ENCODE data around the gene CAMK2G.
"Not testable (repeated sequence)": the region's sequence is repeated elsewhere in the genome, so short reads cannot be mapped to it uniquely, and the experiment has no call there.

The CAMK2G gene

DNA sequence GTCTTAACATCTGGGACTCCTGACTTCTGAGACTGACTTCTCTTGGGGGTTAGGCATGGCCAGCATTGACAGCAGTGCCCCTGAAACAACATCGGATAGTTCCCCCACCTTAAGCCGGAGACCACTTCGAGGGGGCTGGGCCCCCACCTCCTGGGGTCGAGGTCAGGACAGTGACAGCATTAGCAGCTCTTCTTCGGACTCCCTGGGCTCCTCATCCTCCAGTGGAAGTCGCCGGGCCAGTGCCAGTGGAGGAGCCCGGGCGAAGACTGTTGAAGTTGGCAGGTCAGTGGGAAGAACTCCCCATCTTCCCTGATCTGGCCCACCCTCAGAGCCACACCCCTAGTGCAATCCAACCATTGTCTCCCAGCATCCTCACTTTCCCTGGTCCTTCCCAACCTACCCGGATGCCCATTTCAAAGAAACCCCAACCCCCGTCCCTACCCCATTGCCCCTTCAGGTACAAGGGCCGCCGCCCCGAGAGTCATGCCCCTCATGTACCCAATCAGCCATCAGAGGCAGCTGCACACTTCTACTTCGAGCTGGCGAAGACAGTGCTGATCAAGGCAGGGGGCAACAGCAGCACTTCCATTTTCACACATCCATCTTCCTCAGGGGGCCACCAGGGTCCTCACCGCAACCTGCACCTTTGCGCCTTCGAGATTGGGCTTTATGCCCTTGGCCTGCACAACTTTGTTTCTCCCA lies 76.9 kb downstream of the CAMK2G start:
- Histone ChIP-seq H3K9me2 (replicated peaks; ENCODE audit: control insufficient read depth, low read length) (no peaks in the 10 kb centered on the region), H3F3A (ENCODE audit: control insufficient read depth, insufficient read depth) (no peaks in the 10 kb centered on the region), H4K20me1 (ENCODE audit: control insufficient read depth, insufficient read depth, low read depth, low read length) (no peaks in the 10 kb centered on the region), H3K4me3 (ENCODE audit: low read length) (no peak overlapping the region), H3K4me1 (ENCODE audit: control insufficient read depth, low read length) (no peaks in the 10 kb centered on the region), H3K27ac (ENCODE audit: low read depth, low read length) (no peak overlapping the region), H3K27me3 (ENCODE audit: control insufficient read depth, low read length) (no peaks in the 10 kb centered on the region), H3K79me2 (ENCODE audit: control insufficient read depth, low read length) (no peaks in the 10 kb centered on the region), H3K9me3 (ENCODE audit: control insufficient read depth, insufficient read depth, low read length) (no peaks in the 10 kb centered on the region), H3K4me2 (ENCODE audit: low read length) (no peak overlapping the region), H3K36me3 (ENCODE audit: control insufficient read depth, low read length) (peaks cover 69% of the 10 kb centered on the region)
- TF ChIP-seq, protein P1, sequence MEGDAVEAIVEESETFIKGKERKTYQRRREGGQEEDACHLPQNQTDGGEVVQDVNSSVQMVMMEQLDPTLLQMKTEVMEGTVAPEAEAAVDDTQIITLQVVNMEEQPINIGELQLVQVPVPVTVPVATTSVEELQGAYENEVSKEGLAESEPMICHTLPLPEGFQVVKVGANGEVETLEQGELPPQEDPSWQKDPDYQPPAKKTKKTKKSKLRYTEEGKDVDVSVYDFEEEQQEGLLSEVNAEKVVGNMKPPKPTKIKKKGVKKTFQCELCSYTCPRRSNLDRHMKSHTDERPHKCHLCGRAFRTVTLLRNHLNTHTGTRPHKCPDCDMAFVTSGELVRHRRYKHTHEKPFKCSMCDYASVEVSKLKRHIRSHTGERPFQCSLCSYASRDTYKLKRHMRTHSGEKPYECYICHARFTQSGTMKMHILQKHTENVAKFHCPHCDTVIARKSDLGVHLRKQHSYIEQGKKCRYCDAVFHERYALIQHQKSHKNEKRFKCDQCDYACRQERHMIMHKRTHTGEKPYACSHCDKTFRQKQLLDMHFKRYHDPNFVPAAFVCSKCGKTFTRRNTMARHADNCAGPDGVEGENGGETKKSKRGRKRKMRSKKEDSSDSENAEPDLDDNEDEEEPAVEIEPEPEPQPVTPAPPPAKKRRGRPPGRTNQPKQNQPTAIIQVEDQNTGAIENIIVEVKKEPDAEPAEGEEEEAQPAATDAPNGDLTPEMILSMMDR (IDR thresholded peaks at IDR 0.05; ENCODE audit: low read depth, low read length, poor library complexity, severe bottlenecking), result no peak
- no peak for TF ChIP-seq EZH2phosphoT487 (IDR thresholded peaks at IDR 0.05; ENCODE audit: borderline replicate concordance, low read length)

GRCh38 chr10:73796766-73797165 lies 77.6 kb downstream of the CAMK2G start:
- H3K4me3 ChIP-seq (ENCODE audit: low read length), result no peak overlapping the region
- no peaks in the 10 kb centered on the region for H3K9me3 ChIP-seq (ENCODE audit: control insufficient read depth, insufficient read depth, low read length)
- H3K79me2 ChIP-seq (ENCODE audit: control insufficient read depth, low read length), result no peaks in the 10 kb centered on the region
- H3F3A ChIP-seq (ENCODE audit: control insufficient read depth, insufficient read depth), result no peaks in the 10 kb centered on the region
- peaks cover 69% of the 10 kb centered on the region for H3K36me3 ChIP-seq (ENCODE audit: control insufficient read depth, low read length)
- H3K4me2 ChIP-seq (ENCODE audit: low read length), result no peak overlapping the region
- H3K27ac ChIP-seq (ENCODE audit: low read depth, low read length), result no peak overlapping the region
- no peak for TF ChIP-seq EZH2phosphoT487 (IDR thresholded peaks at IDR 0.05; ENCODE audit: borderline replicate concordance, low read length)
- TF ChIP-seq, protein P1 (IDR thresholded peaks at IDR 0.05; ENCODE audit: low read depth, low read length, poor library complexity, severe bottlenecking), result no peak
- no peaks in the 10 kb centered on the region for H4K20me1 ChIP-seq (ENCODE audit: control insufficient read depth, insufficient read depth, low read depth, low read length)
- H3K27me3 ChIP-seq (ENCODE audit: control insufficient read depth, low read length), result no peaks in the 10 kb centered on the region
- H3K4me1 ChIP-seq (ENCODE audit: control insufficient read depth, low read length), result no peaks in the 10 kb centered on the region
- no peaks in the 10 kb centered on the region for H3K9me2 ChIP-seq (replicated peaks; ENCODE audit: control insufficient read depth, low read length)

GRCh38 chr10:73796035-73796434 lies 78.3 kb downstream of the CAMK2G start:
- H3K9me3 ChIP-seq (ENCODE audit: control insufficient read depth, insufficient read depth, low read length); H3F3A ChIP-seq (ENCODE audit: control insufficient read depth, insufficient read depth); H4K20me1 ChIP-seq (ENCODE audit: control insufficient read depth, insufficient read depth, low read depth, low read length); H3K79me2 ChIP-seq (ENCODE audit: control insufficient read depth, low read length); H3K9me2 ChIP-seq (replicated peaks; ENCODE audit: control insufficient read depth, low read length); H3K27ac ChIP-seq (ENCODE audit: low read depth, low read length); H3K27me3 ChIP-seq (ENCODE audit: control insufficient read depth, low read length); H3K4me3 ChIP-seq (ENCODE audit: low read length); H3K4me2 ChIP-seq (ENCODE audit: low read length); H3K4me1 ChIP-seq (ENCODE audit: control insufficient read depth, low read length): not testable (repeated sequence)
- peaks cover 70% of the 10 kb centered on the region for H3K36me3 ChIP-seq (ENCODE audit: control insufficient read depth, low read length)

GRCh38 chr10:73795491-73795890 lies 78.9 kb downstream of the CAMK2G start:
- H3K27me3 ChIP-seq (ENCODE audit: control insufficient read depth, low read length); H3K4me3 ChIP-seq (ENCODE audit: low read length); H3K27ac ChIP-seq (ENCODE audit: low read depth, low read length); H3F3A ChIP-seq (ENCODE audit: control insufficient read depth, insufficient read depth); H3K79me2 ChIP-seq (ENCODE audit: control insufficient read depth, low read length); H3K9me3 ChIP-seq (ENCODE audit: control insufficient read depth, insufficient read depth, low read length); H3K9me2 ChIP-seq (replicated peaks; ENCODE audit: control insufficient read depth, low read length); H3K4me2 ChIP-seq (ENCODE audit: low read length); H3K4me1 ChIP-seq (ENCODE audit: control insufficient read depth, low read length); H4K20me1 ChIP-seq (ENCODE audit: control insufficient read depth, insufficient read depth, low read depth, low read length): not testable (repeated sequence)
- H3K36me3 ChIP-seq (ENCODE audit: control insufficient read depth, low read length), result peaks cover 71% of the 10 kb centered on the region

Data from DOHH2 (cell line).